ENCODE data around the gene SERPINB10.
"Not testable (repeated sequence)": the region's sequence is repeated elsewhere in the genome, so short reads cannot be mapped to it uniquely, and the experiment has no call there.

The SERPINB10 gene

GRCh38 chr18:63892566-63892965, 15.2 kb upstream of the SERPINB10 start:
- no peak for DNase-seq (ENCODE audit: low read depth)

GRCh38 chr18:63894106-63894772, 13.5 kb upstream of the SERPINB10 start:
- DNase-seq (ENCODE audit: low read depth): no peak

GRCh38 chr18:63895190-63895589, 12.6 kb upstream of the SERPINB10 start:
- no peak for DNase-seq (ENCODE audit: low read depth)

GRCh38 chr18:63897072-63897471, 10.7 kb upstream of the SERPINB10 start:
- no peak for DNase-seq (ENCODE audit: low read depth)

- no peak for DNase-seq (ENCODE audit: low read depth)
Observed at GRCh38 chr18:63899206-63899605, 8.6 kb upstream of the SERPINB10 start.

- DNase-seq (ENCODE audit: low read depth): no peak
Observed at GRCh38 chr18:63903851-63904570, 3.7 kb upstream of the SERPINB10 start.

GRCh38 chr18:63904694-63905093, 3.1 kb upstream of the SERPINB10 start:
- DNase-seq (ENCODE audit: low read depth): no peak

- no peak for DNase-seq (ENCODE audit: low read depth)
Observed at GRCh38 chr18:63905361-63905760, 2.4 kb upstream of the SERPINB10 start.

- DNase-seq (ENCODE audit: low read depth): no peak
Observed at GRCh38 chr18:63906056-63906455, 1.7 kb upstream of the SERPINB10 start.

- DNase-seq (ENCODE audit: low read depth): no peak
Observed at GRCh38 chr18:63908858-63909257, 1.1 kb downstream of the SERPINB10 start.

GRCh38 chr18:63909870-63910269, 2.1 kb downstream of the SERPINB10 start:
- DNase-seq (ENCODE audit: low read depth): no peak

- no peak for DNase-seq (ENCODE audit: low read depth)
Observed at GRCh38 chr18:63917817-63918216, 10.1 kb downstream of the SERPINB10 start.

GRCh38 chr18:63922049-63922448, 14.3 kb downstream of the SERPINB10 start:
- DNase-seq (ENCODE audit: low read depth): no peak

- peak; percentile 23 for DNase-seq (ENCODE audit: low read depth)
Observed at GRCh38 chr18:63924551-63924950, 16.8 kb downstream of the SERPINB10 start.

- no peak for DNase-seq (ENCODE audit: low read depth)
Observed at GRCh38 chr18:63928331-63928730, 20.6 kb downstream of the SERPINB10 start.

GRCh38 chr18:63929369-63929768, 21.6 kb downstream of the SERPINB10 start:
- DNase-seq (ENCODE audit: low read depth): not testable (repeated sequence)

GRCh38 chr18:63930773-63931354, 23.1 kb downstream of the SERPINB10 start:
- no peak for DNase-seq (ENCODE audit: low read depth)

GRCh38 chr18:63936156-63936931, 28.6 kb downstream of the SERPINB10 start:
- DNase-seq (ENCODE audit: low read depth): peak; percentile 64

- DNase-seq (ENCODE audit: low read depth): no peak
Observed at GRCh38 chr18:63936932-63937393, 29.2 kb downstream of the SERPINB10 start.

- no peak for DNase-seq (ENCODE audit: low read depth)
Observed at GRCh38 chr18:63940008-63940407, 32.2 kb downstream of the SERPINB10 start.

GRCh38 chr18:63940543-63941050, 32.8 kb downstream of the SERPINB10 start:
- DNase-seq (ENCODE audit: low read depth): not testable (repeated sequence)

All from GM04504 (cell line).